HPDE6-E6E7 (cell line): ENCODE data around the gene ANKFN1.

Experiments used
- DNase-seq: peaks from one replicate; pipeline ENCODE4 v3.0.0; 2011; ENCODE audit warnings: missing footprints; ENCODE audit errors: extremely low spot score

The ANKFN1 gene

DNA sequence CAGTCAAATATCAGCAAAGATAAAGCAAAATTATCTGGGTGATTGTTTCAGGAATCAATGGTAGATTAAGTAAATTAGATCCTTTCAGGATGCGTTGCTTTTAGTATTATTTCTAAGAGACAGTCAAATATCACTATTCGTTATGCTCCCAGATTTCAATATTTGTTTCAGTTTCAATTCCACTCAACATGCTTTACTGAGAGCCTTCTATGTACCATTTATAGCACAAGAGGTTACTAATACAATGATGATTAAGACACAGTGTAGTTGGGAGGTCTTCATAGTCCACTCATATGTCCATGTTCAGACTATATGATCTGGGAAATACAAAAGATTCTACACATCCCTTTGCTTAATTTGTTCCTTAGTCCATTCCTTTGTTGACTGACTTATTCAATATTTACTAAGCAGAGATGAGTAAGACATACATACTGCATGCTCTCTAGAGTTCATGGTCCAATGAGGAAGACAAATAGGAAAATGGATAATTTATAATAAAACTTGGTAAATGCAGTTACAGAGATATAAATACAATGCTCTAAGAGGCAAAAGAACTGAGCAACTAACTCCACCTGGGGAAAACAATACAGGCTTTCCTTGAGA lies 352.0 kb downstream of the ANKFN1 start:
- no peak for DNase-seq

DNA sequence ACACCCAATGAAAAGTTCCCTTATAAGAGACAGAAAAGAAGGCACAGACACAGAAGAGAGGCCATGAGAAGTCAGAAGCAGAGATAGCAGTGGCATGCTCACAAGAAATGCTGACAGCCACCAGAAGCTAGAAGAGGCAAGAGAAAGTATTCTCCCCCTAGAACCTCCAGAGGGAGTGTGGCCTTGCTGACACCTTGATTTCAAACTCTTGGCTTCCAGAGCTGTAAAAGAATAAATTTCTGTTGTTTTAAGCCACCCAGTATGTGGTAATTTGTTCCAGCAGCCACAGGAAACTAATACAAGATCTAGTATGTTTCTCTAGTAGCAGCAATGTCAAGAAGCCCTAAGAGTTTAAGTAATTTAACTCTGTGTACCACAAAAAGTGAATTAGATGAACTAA lies 353.1 kb downstream of the ANKFN1 start:
- no peak for DNase-seq

DNA sequence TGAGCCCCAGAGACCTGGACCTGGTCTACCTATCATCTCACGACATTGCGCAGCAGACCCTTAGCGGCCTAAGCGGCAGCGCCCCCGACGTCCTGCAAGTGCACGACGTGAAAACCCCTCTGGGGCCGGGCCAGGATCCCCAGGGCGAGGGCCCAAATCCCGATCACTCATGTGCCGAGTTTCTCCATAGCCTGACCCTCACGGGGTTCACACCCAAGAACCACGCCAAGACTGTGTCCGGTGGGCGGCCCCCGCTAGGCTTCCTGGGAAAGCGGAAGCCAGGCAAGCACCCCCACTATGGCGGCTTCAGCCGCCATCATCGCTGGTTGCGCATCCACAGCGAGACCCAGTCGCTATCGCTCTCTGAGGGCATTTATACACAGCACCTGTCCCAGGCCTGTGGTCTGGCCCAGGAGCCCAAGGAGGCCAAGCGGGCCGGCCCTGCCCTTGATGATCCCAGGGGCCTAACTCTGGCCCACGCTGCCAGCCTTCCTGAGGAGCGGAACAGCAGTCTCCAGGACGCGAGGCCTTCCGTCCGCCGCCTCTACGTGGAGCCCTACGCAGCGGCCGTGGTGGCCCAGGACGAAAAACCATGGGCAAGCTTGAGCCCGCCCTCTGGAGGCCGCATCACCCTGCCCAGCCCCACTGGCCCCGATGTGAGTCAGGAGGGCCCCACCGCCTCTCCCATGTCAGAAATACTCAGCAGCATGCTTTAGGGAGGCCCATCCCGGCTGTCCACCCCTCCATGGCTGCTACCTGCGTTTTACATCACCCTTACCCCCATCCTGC lies 357.5 kb downstream of the ANKFN1 start:
- DNase-seq: no peak

DNA sequence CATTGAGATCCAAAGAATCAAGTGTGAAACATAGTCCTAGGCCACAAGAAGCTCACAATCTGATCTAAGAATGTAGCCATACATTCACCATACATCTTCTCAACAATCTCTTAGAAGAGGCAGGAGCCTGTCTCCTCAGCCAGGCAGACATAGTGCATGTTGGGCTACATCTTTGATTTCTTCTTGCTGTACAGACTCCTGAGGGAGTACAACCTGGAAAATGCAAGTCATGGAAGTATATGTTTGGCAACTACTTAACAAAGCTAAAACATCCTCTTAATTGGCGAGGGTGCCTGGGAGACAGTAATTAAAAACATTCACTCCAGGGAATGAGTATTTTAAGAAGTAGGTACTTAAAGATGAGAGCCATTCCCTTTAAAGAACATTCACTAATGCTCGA lies 361.0 kb downstream of the ANKFN1 start:
- no peak for DNase-seq

DNA sequence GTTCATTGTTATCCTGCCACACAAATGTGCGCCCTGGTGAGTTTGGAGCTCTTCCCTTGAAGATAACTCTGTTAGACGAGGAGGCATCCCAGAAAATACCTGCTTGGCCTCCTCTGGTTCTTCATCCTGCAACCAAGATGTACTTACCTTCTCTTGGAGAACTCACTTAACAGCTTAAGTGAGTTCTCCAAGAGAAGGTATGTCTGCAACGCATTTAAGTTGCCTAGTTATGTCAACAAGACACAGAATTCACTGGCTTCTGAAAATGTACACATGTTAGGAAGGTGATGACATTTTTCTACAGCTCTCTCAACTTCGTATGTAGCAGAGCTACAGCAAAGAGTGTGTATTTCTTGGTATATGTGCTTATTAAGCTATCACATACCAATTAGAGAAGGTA lies 361.6 kb downstream of the ANKFN1 start:
- no peak for DNase-seq

DNA sequence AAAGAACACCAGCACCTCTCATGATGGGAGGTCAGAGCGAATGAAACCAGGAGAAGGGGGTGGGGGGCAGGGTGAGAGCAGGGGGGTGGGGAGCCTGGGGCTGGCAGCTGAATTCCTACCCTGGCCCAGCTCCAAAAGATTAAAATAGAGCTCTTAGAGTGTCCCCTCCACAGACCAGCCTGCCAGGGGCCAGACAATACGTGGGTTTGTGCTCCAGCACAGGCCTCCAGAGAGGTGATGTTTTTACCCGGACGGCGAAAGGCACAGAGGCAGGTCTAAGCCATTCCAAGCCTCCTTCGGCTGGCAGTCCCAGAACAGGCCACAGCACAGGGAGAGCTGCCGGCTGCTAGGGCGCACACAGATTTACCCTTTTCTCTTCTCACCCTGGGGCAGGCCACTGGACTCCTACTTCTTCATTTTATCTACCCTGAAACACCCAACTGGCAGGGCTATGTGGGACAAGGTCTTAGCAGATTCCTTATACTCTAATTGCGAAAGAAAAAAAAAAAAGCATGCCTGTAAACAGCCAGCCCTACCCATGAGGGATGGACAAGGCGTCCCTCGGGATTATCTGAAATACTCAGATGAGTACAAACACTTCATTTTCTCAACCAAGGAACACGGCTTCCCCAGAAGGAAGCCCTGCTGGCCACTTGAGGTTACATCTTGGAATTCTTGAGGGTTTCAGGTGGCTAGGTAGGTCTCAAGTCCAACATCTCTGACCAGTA lies 368.3 kb downstream of the ANKFN1 start:
- no peak for DNase-seq

DNA sequence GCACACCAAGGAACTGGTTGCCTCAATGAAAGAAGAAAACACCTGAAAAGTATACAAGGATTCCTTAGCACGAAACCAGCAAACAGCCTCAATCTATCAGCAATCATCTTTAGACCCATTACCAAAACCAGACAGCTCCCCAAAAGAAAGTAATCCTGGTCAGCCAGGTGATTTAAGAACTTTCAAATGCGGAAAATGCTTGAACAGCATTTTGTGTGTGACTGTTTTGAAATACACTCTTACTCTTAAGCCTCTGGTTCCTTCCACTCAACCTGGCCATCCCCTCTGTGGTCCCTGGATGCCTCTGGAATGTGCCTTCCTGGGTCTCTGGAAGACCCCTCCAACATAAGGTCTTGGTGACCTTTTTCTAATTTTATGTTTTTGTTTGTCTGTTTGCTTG lies 369.8 kb downstream of the ANKFN1 start:
- no peak for DNase-seq

DNA sequence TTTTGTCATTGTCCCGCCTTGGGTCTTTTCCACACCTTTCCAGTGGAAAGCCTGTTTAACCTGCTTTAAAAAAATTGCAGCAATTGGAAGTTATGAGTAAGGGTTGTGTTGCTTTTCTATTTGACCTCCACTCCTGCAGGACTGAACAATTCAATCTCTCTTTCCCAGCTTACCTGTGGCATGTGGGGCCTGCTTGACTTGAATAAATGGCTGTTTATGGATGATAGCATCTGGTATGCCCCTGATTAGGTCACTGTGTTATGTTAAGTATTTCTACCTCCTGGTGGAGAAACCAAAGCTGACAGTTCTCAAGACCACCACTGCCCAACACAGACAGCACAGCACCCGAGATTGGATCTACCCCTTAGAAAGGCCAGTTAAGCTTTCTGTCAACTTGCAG lies 375.4 kb downstream of the ANKFN1 start:
- no peak for DNase-seq

DNA sequence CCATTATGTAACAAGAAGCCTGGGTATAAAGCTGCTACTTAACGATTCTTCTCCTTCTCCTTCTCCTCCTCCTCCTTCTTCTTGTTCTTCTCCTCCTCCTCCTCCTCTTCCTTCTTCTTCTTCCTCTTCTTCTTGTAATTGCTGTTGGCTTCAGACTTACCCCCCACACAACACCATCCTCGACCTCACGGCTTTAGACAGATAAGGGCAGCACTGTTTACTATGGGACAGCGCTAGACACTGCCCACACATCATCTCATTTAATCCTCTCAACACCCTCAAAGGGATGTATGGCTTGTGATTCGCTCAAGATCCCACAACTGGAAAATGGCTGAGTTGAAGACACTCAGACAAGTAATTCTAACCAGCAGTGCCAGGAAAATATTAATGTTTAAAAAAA lies 379.7 kb downstream of the ANKFN1 start:
- no peak for DNase-seq

DNA sequence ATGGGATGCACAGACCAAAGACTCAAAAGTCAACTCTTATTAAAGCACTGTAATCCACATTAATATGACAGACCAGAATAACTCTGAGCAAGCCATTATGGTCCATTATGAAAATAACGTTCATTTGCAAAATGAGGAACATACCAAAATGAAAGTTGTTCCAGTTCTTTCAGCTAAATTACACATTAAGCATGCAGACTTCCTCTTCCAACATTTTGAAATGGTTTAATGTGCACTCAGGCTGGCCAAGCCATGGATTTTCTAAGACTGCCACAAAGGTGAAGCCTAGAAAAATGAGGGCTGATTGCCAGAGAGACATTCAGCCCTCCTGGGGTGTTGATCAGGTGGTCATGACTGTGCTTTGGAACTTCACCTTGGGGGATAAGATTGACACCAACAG lies 383.5 kb downstream of the ANKFN1 start:
- DNase-seq: no peak

DNA sequence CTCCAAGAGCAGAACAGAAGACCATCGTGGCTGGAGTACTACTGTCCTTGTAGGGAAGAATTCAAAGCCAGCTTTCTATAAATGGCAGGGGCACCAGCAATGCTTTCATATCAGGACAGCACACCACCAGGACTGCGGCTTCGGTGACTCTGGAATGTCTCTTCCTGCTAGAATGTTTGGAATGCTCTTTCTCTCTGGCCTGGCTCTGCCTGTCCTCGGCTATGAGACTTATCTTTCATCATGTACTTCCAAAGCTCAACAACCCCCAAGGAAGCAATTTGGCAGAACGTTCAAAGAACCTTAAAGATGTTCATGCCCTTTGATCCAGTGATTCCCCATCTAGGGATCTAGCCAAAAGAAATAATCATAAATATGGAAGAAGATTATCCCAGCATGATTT lies 387.6 kb downstream of the ANKFN1 start:
- no peak for DNase-seq

DNA sequence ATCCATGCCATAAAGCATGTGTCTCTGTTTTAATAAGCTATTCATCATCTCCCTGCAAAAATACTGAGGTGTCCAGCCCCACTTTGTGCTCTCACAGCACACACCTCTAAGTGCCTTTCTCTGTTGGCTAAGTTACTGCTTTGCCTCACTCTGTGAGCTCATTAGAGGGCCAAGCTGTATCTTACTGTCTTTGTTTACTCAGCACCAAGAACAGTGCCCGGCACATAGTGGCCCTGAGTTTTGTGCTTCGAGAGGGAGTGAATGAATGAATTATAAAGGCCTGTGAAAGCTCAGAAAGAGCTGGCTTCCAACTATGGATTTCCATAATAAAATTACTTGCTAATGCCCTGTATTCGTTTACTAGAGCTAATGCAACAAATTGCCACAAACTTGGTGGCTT lies 390.0 kb downstream of the ANKFN1 start:
- no peak for DNase-seq

DNA sequence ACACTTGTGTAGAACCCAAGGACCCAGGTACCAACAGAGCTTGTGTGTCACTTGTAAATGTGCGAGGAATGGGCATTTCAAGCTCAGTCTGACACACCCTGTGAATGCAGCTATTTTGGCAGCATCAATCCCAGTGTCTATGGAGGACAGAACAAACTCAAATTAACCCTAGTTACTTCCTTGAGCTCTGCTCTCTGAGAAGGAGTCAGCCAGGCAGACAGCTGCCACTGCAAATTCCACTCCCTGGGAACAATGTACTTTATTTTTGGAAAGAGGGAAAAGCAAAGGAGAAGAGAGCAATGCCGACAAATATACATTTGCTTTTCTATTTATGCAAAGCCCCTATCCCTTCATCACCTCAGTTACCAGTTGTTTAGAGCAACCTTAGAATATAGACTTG lies 391.8 kb downstream of the ANKFN1 start:
- DNase-seq: no peak

DNA sequence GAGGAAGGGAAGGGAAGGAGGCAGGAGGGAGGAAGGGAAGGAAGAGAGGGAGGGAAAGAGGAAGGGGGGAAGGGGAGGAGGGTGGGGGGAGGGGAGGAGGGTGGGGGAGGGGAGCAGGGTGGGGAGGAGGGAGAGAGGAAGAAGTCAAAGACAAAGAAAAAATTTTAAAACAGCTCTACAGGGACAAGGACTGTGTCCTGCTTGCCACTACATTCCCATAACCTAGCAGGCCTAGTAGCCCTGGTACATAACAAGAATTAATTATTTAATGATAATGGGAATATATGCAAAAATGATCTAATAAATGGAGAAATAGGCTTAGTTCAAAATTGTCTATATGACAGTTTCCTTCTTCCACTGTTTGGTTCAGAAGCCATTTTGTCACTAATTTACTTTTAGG lies 392.7 kb downstream of the ANKFN1 start:
- no peak for DNase-seq

DNA sequence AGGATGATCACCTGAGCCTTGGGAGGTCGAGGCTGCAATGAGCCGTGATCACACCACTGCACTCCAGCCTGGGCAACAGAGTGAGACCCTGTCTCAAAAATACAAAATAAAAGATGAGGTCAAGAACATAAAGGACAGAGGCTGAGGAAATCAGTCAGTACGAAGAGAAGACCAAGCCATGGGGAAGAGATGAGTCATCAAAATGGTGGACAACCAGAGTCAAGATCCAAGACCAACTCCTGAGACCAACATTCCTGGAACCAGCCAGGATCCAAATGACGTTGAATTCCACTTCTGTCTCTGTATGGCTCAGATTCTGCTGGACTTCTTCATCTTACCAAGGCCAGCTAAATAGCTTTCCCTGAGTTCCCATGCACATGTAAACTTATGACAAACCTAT lies 395.4 kb downstream of the ANKFN1 start:
- no peak for DNase-seq

DNA sequence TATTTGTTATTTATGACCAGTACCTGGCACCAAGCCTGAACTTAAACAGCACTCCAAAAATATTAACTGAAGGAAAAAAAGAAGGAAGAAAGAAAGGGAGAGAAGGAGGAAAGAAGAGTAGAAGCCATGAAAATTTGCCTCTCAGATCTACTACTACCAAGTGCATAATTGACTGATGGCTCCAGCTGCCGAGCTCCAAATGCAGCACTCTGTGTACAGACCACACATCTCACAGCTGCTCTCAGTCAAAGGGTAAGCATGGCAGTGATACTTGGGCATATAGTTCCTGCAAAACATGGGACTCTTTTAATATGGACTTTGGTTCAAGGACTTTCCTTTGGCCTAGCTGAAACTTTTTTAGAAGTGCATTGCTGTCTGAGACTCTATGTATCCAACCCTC lies 396.2 kb downstream of the ANKFN1 start:
- DNase-seq: no peak

DNA sequence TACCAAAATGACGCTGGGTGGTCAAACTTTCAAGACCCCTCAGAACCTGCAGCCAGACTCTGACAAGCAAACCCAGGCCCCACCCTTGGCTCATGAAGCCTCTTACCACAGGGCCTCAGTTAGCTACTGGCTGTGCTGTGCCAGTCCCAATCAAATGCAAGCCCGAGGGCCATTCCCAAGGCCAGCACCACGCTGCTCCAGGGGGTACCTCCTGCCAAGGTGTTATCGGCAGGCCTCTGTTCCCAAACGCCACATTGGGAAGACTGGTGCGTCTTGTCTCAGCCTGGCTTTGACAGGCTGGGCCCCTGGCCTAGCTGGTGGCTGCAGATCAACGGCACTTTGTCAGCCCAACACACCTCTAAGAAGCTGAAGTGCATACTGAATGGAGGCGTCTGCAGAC lies 404.4 kb downstream of the ANKFN1 start:
- DNase-seq: no peak

DNA sequence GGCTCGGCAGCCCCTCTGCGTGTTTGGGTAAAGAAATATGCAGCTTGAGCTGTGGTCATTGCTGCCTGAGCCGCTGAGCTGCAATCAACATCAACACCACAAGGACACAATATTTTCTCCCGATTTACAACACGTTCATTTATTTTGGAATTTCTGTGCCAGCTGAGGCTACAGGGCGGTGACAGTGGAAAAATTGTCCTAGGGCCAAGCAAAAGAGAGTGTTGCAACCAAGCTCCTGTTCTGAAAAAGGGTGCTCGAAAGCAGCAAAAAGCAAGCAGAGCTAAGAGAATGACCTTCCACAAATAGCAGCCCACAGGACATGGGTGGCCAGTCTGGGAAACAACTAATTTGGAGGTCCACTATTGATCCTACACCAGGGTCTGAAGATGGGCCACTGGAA lies 404.8 kb downstream of the ANKFN1 start:
- no peak for DNase-seq
